IMR-90 (cell line): ENCODE data around the gene UPF1. TPM values are rescaled to one million over a fixed set of nuclear protein-coding genes. Genes with fewer than 3 reads are reported as not detected.

Experiments used
- ATAC-seq: fragments of 200-7000 bp; cut with Tn5 transposase; 2 replicates; pipeline ENCODE4 v1.9.1; 2020; ENCODE audit warnings: low read depth, mild to moderate bottlenecking, moderate library complexity
- BruUV-seq: library from RNA; stranded (reverse); fragments of 400-500 nt; replicated peaks from 2 replicates; lab custom pipeline; 2021; lab: Mats Ljungman, UMichigan
- CTCF ChIA-PET: fragments of 300-600 bp; formaldehyde crosslinking; extraction: SDS; loops from one replicate; lab custom pipeline; 2021; ENCODE audit warnings: antibody characterized with exemption; lab: Yijun Ruan, JAX
- POLR2A ChIA-PET: fragments of 300-600 bp; sonication (Branson Sonifier 250); formaldehyde crosslinking; loops from one replicate; lab custom pipeline; 2022; ENCODE audit warnings: antibody characterized with exemption; ENCODE audit not compliant: unreplicated experiment; lab: Charles Lee
- DNase-seq: peaks from one replicate; pipeline ENCODE4 v3.0.0; 2013
- H2AFZ ChIP-seq: replicated peaks from 2 replicates; pipeline ENCODE3; 2013; ENCODE audit warnings: low read length, mild to moderate bottlenecking; ENCODE audit not compliant: poor library complexity
- H2AK5ac ChIP-seq: 2 replicates; pipeline ENCODE4 v1.6.1; 2013; ENCODE audit warnings: low read depth, low read length, inconsistent platforms
- H2AK9ac ChIP-seq: replicated peaks from 2 replicates; pipeline ENCODE3; 2013; ENCODE audit warnings: mild to moderate bottlenecking, low read depth, low read length, moderate library complexity; ENCODE audit not compliant: poor library complexity
- H2BK120ac ChIP-seq: 2 replicates; pipeline ENCODE4 v1.6.1; 2013; ENCODE audit warnings: low read depth, low read length, inconsistent platforms
- H2BK15ac ChIP-seq: 3 replicates; pipeline ENCODE4 v1.6.1; 2013; ENCODE audit warnings: low read depth, low read length, inconsistent platforms
- H2BK20ac ChIP-seq: 2 replicates; pipeline ENCODE4 v1.6.1; 2013; ENCODE audit warnings: low read depth, mild to moderate bottlenecking, inconsistent platforms, low read length, moderate library complexity
- H2BK5ac ChIP-seq: 2 replicates; pipeline ENCODE4 v1.6.1; 2013; ENCODE audit warnings: mild to moderate bottlenecking, low read depth, low read length, inconsistent platforms; ENCODE audit not compliant: poor library complexity, severe bottlenecking
- H3K14ac ChIP-seq: replicated peaks from 2 replicates; pipeline ENCODE4 v1.6.1; 2013; ENCODE audit warnings: low read depth, low read length, inconsistent platforms
- H3K18ac ChIP-seq: 2 replicates; pipeline ENCODE4 v1.6.1; 2013; ENCODE audit warnings: low read depth, low read length, control low read depth
- H3K23ac ChIP-seq: 2 replicates; pipeline ENCODE4 v1.6.1; 2013; ENCODE audit warnings: low read depth, low read length, inconsistent platforms
- H3K27ac ChIP-seq: 2 replicates; pipeline ENCODE4 v1.5.1; 2013; ENCODE audit warnings: mild to moderate bottlenecking, control low read depth, low read length; ENCODE audit not compliant: insufficient read depth
- H3K27me3 ChIP-seq: 2 replicates; pipeline ENCODE4 v1.6.1; 2013; ENCODE audit warnings: low read length; ENCODE audit not compliant: control insufficient read depth, insufficient read depth
- H3K36me3 ChIP-seq: 2 replicates; pipeline ENCODE4 v1.6.1; 2013; ENCODE audit warnings: low read length, mixed read lengths; ENCODE audit not compliant: control insufficient read depth, insufficient read depth
- H3K4ac ChIP-seq: 2 replicates; pipeline ENCODE4 v1.6.1; 2013; ENCODE audit warnings: low read depth, low read length, inconsistent platforms
- H3K4me1 ChIP-seq: 2 replicates; pipeline ENCODE4 v1.6.1; 2013; ENCODE audit warnings: low read length, mixed read lengths; ENCODE audit not compliant: control insufficient read depth, insufficient read depth
- H3K4me2 ChIP-seq: 2 replicates; pipeline ENCODE4 v1.6.1; 2013; ENCODE audit warnings: low read depth, mild to moderate bottlenecking, control low read depth, low read length, moderate library complexity
- H3K4me3 ChIP-seq: 2 replicates; pipeline ENCODE4 v1.5.1; 2013; ENCODE audit warnings: low read depth, mild to moderate bottlenecking, control low read depth, low read length, moderate library complexity; ENCODE audit not compliant: insufficient read depth
- H3K56ac ChIP-seq: 2 replicates; pipeline ENCODE4 v1.6.1; 2013; ENCODE audit warnings: low read length, inconsistent platforms; ENCODE audit not compliant: insufficient read depth; ENCODE audit errors: extremely low read depth
- H3K79me1 ChIP-seq, 2 experiments: 2 replicates each; pipeline ENCODE4 v1.6.1; 2013; ENCODE audit warnings: low read length in 2 of 2, inconsistent platforms in 1 of 2, low read depth in 1 of 2
- H3K9ac ChIP-seq: 2 replicates; pipeline ENCODE4 v1.6.1; 2013; ENCODE audit warnings: low read depth, low read length, control low read depth
- H3K9me1 ChIP-seq: 2 replicates; pipeline ENCODE4 v1.6.1; 2013; ENCODE audit warnings: low read length, inconsistent platforms; ENCODE audit not compliant: insufficient read depth
- H3K9me3 ChIP-seq: 2 replicates; pipeline ENCODE4 v1.6.1; 2013; ENCODE audit warnings: low read length; ENCODE audit not compliant: control insufficient read depth, insufficient read depth
- H4K20me1 ChIP-seq: 2 replicates; pipeline ENCODE4 v1.6.1; 2013; ENCODE audit warnings: low read length, inconsistent platforms; ENCODE audit not compliant: insufficient read depth
- H4K5ac ChIP-seq: 2 replicates; pipeline ENCODE4 v1.6.1; 2013; ENCODE audit warnings: mild to moderate bottlenecking, low read depth, low read length, control low read depth
- H4K8ac ChIP-seq, 2 experiments: 2 replicates each; pipeline ENCODE4 v1.6.1; 2013; ENCODE audit warnings: low read depth in 2 of 2, low read length in 2 of 2, control low read depth in 1 of 2, inconsistent platforms in 1 of 2
- H4K91ac ChIP-seq: 2 replicates; pipeline ENCODE4 v1.6.1; 2013; ENCODE audit warnings: low read depth, low read length, inconsistent platforms; ENCODE audit not compliant: insufficient read depth
- CEBPB ChIP-seq: IDR thresholded peaks from 2 replicates; pipeline ENCODE4 v1.6.1; 2012; ENCODE audit warnings: low read depth, low read length, improper control_type of control experiment
- CHD1 ChIP-seq: IDR thresholded peaks from 2 replicates; pipeline ENCODE4 v1.6.1; 2012; ENCODE audit warnings: low read depth, low read length, improper control_type of control experiment
- FOS ChIP-seq: fragments of 150-350 bp; IDR thresholded peaks from 2 replicates; pipeline ENCODE4 v1.6.1; 2016; ENCODE audit warnings: low read depth, low read length
- MAFK ChIP-seq: IDR thresholded peaks from 2 replicates; pipeline ENCODE4 v1.6.1; 2012; ENCODE audit warnings: low read depth, low read length, improper control_type of control experiment
- MAZ ChIP-seq: IDR thresholded peaks from 2 replicates; pipeline ENCODE4 v1.6.1; 2012; ENCODE audit warnings: low read depth, mild to moderate bottlenecking, low read length, improper control_type of control experiment, moderate library complexity, borderline replicate concordance
- NFE2L2 ChIP-seq: fragments of 150-350 bp; IDR thresholded peaks from 2 replicates; pipeline ENCODE4 v1.6.1; 2016; ENCODE audit warnings: low read depth, mild to moderate bottlenecking, low read length
- POLR2A ChIP-seq: IDR thresholded peaks from 2 replicates; pipeline ENCODE4 v1.6.1; 2012; ENCODE audit warnings: mild to moderate bottlenecking, low read depth, low read length
- RAD21 ChIP-seq: IDR thresholded peaks from 2 replicates; pipeline ENCODE4 v1.6.1; 2012; ENCODE audit warnings: low read length, improper control_type of control experiment
- RFX5 ChIP-seq: IDR thresholded peaks from 2 replicates; pipeline ENCODE4 v1.8.0; 2012; ENCODE audit warnings: low read depth, mild to moderate bottlenecking, low read length, moderate library complexity
- SMC3 ChIP-seq: fragments of 150-350 bp; IDR thresholded peaks from 2 replicates; pipeline ENCODE4 v1.6.1; 2016; ENCODE audit warnings: low read depth, mild to moderate bottlenecking, antibody characterized with exemption, low read length, moderate library complexity
- WGBS, 2 experiments: methylation state at CpG; one replicate each; pipeline versions ENCODE4 v1.1.5 to v1.1.7; 2013; ENCODE audit warnings: missing lambda C conversion rate in 2 of 2; ENCODE audit not compliant: insufficient read length in 1 of 2; ENCODE audit errors: extremely low coverage in 2 of 2; 5-methylcytosine and 5-hydroxymethylcytosine counted together
- dilution Hi-C: fragments of 300-500 bp; cut with HindIII; formaldehyde crosslinking; loops from one replicate; pipeline ENCODE4 v1.14.3; 2018; ENCODE audit warnings: low sequenced_read_pairs; ENCODE audit not compliant: unreplicated experiment
- in situ Hi-C: fragments of 300-500 bp; cut with MboI; formaldehyde crosslinking; loops from 3 replicates; pipeline ENCODE4 v1.14.3; 2019; ENCODE audit warnings: low sequenced_read_pairs, inconsistent platforms, mixed read lengths
- intact Hi-C: fragments of 100-400 bp; cut with micrococcal nuclease; formaldehyde crosslinking; loops from 2 replicates; pipeline ENCODE4 v1.10.0; 2022
- polyA plus RNA-seq, 3 experiments: library from polyadenylated mRNA; depleted of rRNA; stranded (reverse); fragments of >200 nt; gene quantifications; 2 replicates each; pipeline ENCODE4 v1.2.3, GENCODE V29; 2012; ENCODE audit warnings: low replicate concordance in 1 of 3
- total RNA-seq: library from RNA; depleted of rRNA; stranded (reverse); fragments of >200 nt; gene quantifications from 2 replicates; pipeline ENCODE4 v1.2.3, GENCODE V29; 2012
- TF ChIP-seq, protein P1 (sequence below): conservative IDR thresholded peaks from 2 replicates; pipeline ENCODE4 v1.5.1; 2012; ENCODE audit warnings: mild to moderate bottlenecking, low read depth, low read length, improper control_type of control experiment
- TF ChIP-seq, protein P2 (sequence below): fragments of 150-350 bp; IDR thresholded peaks from 2 replicates; pipeline ENCODE4 v1.6.1; 2017; ENCODE audit warnings: mild to moderate bottlenecking, antibody characterized with exemption, low read length, low read depth

The UPF1 gene
- total and polyA plus RNA-seq, 2 of the 4 experiments (the other 2 are of a cell fraction) = 31.2 to 50.3 TPM

DNA sequence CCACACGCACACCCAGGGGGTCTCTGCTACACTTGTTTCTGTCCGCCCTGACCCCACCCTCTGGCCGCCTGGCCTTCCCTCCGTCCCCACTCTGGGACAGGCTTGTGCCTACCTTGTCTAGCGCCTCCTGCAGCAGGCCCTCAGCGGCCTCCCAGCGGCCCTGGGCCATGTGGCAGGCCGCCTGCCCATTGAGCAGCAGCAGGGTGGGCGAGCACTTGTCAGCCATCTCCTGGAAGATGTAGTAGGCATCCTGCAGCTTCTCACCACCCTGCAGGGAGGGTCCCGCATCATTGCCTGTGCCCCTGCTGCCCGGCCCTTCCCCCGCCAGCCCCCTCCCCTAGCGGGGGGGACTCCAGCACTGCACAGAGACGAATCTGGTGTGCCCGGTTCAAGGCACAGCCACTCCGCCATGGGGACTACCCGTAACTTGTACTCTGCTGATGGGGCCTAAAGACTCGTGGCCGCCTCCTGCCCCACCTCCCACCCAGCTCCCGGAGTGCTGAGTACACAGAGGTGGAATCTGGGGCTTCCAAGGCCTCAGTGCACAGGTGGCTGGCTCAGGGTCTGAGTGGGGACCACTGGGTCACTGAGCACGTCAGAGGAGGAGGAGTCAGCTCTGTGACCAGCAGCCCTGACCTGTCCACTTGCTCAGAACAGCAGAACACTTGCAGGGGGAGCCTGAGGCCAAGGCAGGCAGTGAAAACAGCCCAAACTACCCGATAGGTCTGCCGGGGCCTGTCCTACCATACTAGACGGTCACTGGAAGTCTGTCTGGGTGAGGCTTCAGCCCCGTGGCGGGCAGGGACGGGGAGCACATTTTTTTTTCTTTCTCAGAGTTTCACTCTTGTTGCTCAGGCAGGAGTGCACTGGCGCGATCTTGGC lies 71.6 kb downstream of the UPF1 start:
- ATAC-seq = no peak
- Histone ChIP-seq H2AK9ac (no peak overlapping the region), H3K9me1 (no peaks in the 10 kb centered on the region), H3K18ac (no peak overlapping the region), H3K56ac (no peak overlapping the region), H2AFZ (peak overlapping the region; percentile 21), H3K9ac (no peak overlapping the region), H3K4me2 (no peak overlapping the region), H4K8ac (no peak overlapping the region), H4K20me1 (peaks cover 20% of the 10 kb centered on the region), H3K14ac (no peak overlapping the region), H2BK15ac (no peak overlapping the region), H3K23ac (no peak overlapping the region), H3K27me3 (no peaks in the 10 kb centered on the region), H3K4me3 (no peak overlapping the region), H3K36me3 (peaks cover 70% of the 10 kb centered on the region), H2BK5ac (no peak overlapping the region), H4K91ac (no peak overlapping the region), H3K27ac (no peak overlapping the region), H2AK5ac (no peak overlapping the region), H2BK120ac (no peak overlapping the region), H3K9me3 (no peaks in the 10 kb centered on the region), H2BK20ac (no peak overlapping the region), H4K5ac (no peak overlapping the region), H3K4ac (no peak overlapping the region), H3K4me1 (no peaks in the 10 kb centered on the region), H3K79me1 (peaks cover 0 to 10% of the 10 kb centered on the region in 2 experiments; a peak in 2 of 4 replicates)
- no peak for TF ChIP-seq MAFK
- no peak for TF ChIP-seq FOS
- TF ChIP-seq, protein P1, sequence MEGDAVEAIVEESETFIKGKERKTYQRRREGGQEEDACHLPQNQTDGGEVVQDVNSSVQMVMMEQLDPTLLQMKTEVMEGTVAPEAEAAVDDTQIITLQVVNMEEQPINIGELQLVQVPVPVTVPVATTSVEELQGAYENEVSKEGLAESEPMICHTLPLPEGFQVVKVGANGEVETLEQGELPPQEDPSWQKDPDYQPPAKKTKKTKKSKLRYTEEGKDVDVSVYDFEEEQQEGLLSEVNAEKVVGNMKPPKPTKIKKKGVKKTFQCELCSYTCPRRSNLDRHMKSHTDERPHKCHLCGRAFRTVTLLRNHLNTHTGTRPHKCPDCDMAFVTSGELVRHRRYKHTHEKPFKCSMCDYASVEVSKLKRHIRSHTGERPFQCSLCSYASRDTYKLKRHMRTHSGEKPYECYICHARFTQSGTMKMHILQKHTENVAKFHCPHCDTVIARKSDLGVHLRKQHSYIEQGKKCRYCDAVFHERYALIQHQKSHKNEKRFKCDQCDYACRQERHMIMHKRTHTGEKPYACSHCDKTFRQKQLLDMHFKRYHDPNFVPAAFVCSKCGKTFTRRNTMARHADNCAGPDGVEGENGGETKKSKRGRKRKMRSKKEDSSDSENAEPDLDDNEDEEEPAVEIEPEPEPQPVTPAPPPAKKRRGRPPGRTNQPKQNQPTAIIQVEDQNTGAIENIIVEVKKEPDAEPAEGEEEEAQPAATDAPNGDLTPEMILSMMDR = no peak
- no peak for TF ChIP-seq RAD21
- TF ChIP-seq, protein P2, sequence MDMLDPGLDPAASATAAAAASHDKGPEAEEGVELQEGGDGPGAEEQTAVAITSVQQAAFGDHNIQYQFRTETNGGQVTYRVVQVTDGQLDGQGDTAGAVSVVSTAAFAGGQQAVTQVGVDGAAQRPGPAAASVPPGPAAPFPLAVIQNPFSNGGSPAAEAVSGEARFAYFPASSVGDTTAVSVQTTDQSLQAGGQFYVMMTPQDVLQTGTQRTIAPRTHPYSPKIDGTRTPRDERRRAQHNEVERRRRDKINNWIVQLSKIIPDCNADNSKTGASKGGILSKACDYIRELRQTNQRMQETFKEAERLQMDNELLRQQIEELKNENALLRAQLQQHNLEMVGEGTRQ = no peak
- TF ChIP-seq CEBPB = no peak
- TF ChIP-seq NFE2L2 = no peak
- no peak for TF ChIP-seq SMC3
- no peak for TF ChIP-seq MAZ
- no peak for TF ChIP-seq POLR2A
- no peak for TF ChIP-seq CHD1
- TF ChIP-seq RFX5 = no peak
- dilution Hi-C loops (no loop called here), intact Hi-C loops (no loop called here), in situ Hi-C loops (no loop called here)
- no peak for DNase-seq
- no TSS peak for BruUV-seq
- ChIA-PET POLR2A (no interaction called here), CTCF (no interaction called here)
- 89% methylated on average over 12 of the region's 29 CpGs; no CpG with 5 or more reads in 1 of the 2 experiments for WGBS, 2 experiments
